ENCODE measurements around the gene IFT52. TPM values are rescaled to one million over a fixed set of nuclear protein-coding genes. Genes with fewer than 3 reads are reported as not detected.

The IFT52 gene
- 98.6 TPM for polyA plus RNA-seq (2013, experiment 1 of 2)
- polyA plus RNA-seq (2013, experiment 2 of 2), result 102 TPM

GRCh38 chr20:43590392-43591303 is at the start of gene IFT52:
TSS of gene IFT52 (plus strand) at chr20:43590937. CDS start at chr20:43594699, 3,762 bp downstream.
- Histone ChIP-seq H3K27ac (replicated peaks; ENCODE audit: low read length) (peak within 1 kb of the TSS; percentile 40), H3K4me1 (ENCODE audit: control insufficient read depth in 2 of 2, insufficient read depth in 1 of 2, low read depth in 1 of 2, low read length in 2 of 2) (peaks cover 3 to 4% of the 10 kb centered on the region in 2 donors), H3K4ac (ENCODE audit: low read length) (no peak within 1 kb of the TSS), H4K8ac (ENCODE audit: low read depth, low read length) (peak within 1 kb of the TSS; percentile 72), H3K79me1 (ENCODE audit: low read depth, low read length) (no peaks in the 10 kb centered on the region), H3K27me3 (ENCODE audit: control insufficient read depth in 3 of 3, insufficient read depth in 3 of 3, low read depth in 1 of 3, low read length in 3 of 3) (peaks cover 0 to under 1% (median 0%) of the 10 kb centered on the region in 3 experiments), H3K4me2 (ENCODE audit: insufficient read depth, low read length, poor library complexity, severe bottlenecking) (peak within 1 kb of the TSS; percentile 64), H3K9ac (ENCODE audit: low read depth, low read length, poor library complexity) (peak within 1 kb of the TSS; percentile 63), H2BK15ac (ENCODE audit: low read length) (no peak within 1 kb of the TSS), H3K9me3 (replicated peaks in 1 of 2; ENCODE audit: control insufficient read depth in 2 of 2, insufficient read depth in 1 of 2, low read depth in 1 of 2, low read length in 2 of 2) (no peaks in the 10 kb centered on the region), H2BK120ac (ENCODE audit: low read depth, low read length) (no peak within 1 kb of the TSS), H2AFZ (ENCODE audit: low read length) (peak within 1 kb of the TSS; percentile 95), H3K14ac (ENCODE audit: low read length) (peak within 1 kb of the TSS; percentile 75), H3K4me3 (ENCODE audit: low read length in 2 of 2) (peak within 1 kb of the TSS; percentile 83 to 99), H4K91ac (ENCODE audit: low read depth, low read length, poor library complexity) (no peak within 1 kb of the TSS), H3K18ac (ENCODE audit: low read length) (peak within 1 kb of the TSS; percentile 92), H2BK5ac (ENCODE audit: low read length) (peak within 1 kb of the TSS; percentile 39), H2AK5ac (ENCODE audit: low read depth, low read length) (no peak within 1 kb of the TSS), H3K23ac (ENCODE audit: low read depth, low read length, poor library complexity) (peak within 1 kb of the TSS; percentile 99), H2BK12ac (ENCODE audit: low read length) (no peak within 1 kb of the TSS), H3K36me3 (replicated peaks in 1 of 2; ENCODE audit: control insufficient read depth in 2 of 2, insufficient read depth in 2 of 2, low read length in 2 of 2) (peaks cover 2 to 16% of the 10 kb centered on the region in 2 donors)
- WGBS, 2 donors (ENCODE audit: extremely low coverage in 2 of 2, insufficient read length in 2 of 2, insufficient replicate concordance in 1 of 2), result no CpG with 5 or more reads among the region's 68 CpGs
- DNase-seq (ENCODE audit: low spot score), result peak; percentile 83

- Histone ChIP-seq H3K14ac (ENCODE audit: low read length) (no peak overlapping the region), H3K4ac (ENCODE audit: low read length) (no peak overlapping the region), H4K8ac (ENCODE audit: low read depth, low read length) (no peak overlapping the region), H2BK120ac (ENCODE audit: low read depth, low read length) (no peak overlapping the region), H3K9me3 (replicated peaks in 1 of 2; ENCODE audit: control insufficient read depth in 2 of 2, insufficient read depth in 1 of 2, low read depth in 1 of 2, low read length in 2 of 2) (no peaks in the 10 kb centered on the region), H3K27ac (replicated peaks; ENCODE audit: low read length) (no peak overlapping the region), H2BK5ac (ENCODE audit: low read length) (no peak overlapping the region), H4K91ac (ENCODE audit: low read depth, low read length, poor library complexity) (no peak overlapping the region), H2BK15ac (ENCODE audit: low read length) (no peak overlapping the region), H3K27me3 (ENCODE audit: control insufficient read depth in 3 of 3, insufficient read depth in 3 of 3, low read depth in 1 of 3, low read length in 3 of 3) (no peaks in the 10 kb centered on the region), H3K79me1 (ENCODE audit: low read depth, low read length) (no peaks in the 10 kb centered on the region), H3K36me3 (replicated peaks in 1 of 2; ENCODE audit: control insufficient read depth in 2 of 2, insufficient read depth in 2 of 2, low read length in 2 of 2) (peaks cover 5 to 24% of the 10 kb centered on the region in 2 donors), H3K4me2 (ENCODE audit: insufficient read depth, low read length, poor library complexity, severe bottlenecking) (no peak overlapping the region), H3K9ac (ENCODE audit: low read depth, low read length, poor library complexity) (no peak overlapping the region), H2BK12ac (ENCODE audit: low read length) (no peak overlapping the region), H2AFZ (ENCODE audit: low read length) (no peak overlapping the region), H3K23ac (ENCODE audit: low read depth, low read length, poor library complexity) (no peak overlapping the region), H3K4me3 (ENCODE audit: low read length in 2 of 2) (no peak overlapping the region), H3K18ac (ENCODE audit: low read length) (no peak overlapping the region), H2AK5ac (ENCODE audit: low read depth, low read length) (no peak overlapping the region), H3K4me1 (ENCODE audit: control insufficient read depth in 2 of 2, insufficient read depth in 1 of 2, low read depth in 1 of 2, low read length in 2 of 2) (no peaks in the 10 kb centered on the region)
- DNase-seq (ENCODE audit: low spot score), result no peak
- no CpG with 5 or more reads among the region's 2 CpGs for WGBS, 2 donors (ENCODE audit: extremely low coverage in 2 of 2, insufficient read length in 2 of 2, insufficient replicate concordance in 1 of 2)
Observed at GRCh38 chr20:43541214-43541613, 49.5 kb upstream of the IFT52 start.

GRCh38 chr20:43542161-43542560 is 48.6 kb upstream of the IFT52 start:
- Histone ChIP-seq H3K27me3 (ENCODE audit: control insufficient read depth in 3 of 3, insufficient read depth in 3 of 3, low read depth in 1 of 3, low read length in 3 of 3) (no peaks in the 10 kb centered on the region), H3K79me1 (ENCODE audit: low read depth, low read length) (no peaks in the 10 kb centered on the region), H3K4me3 (ENCODE audit: low read length in 2 of 2) (no peak overlapping the region), H4K91ac (ENCODE audit: low read depth, low read length, poor library complexity) (no peak overlapping the region), H3K9me3 (replicated peaks in 1 of 2; ENCODE audit: control insufficient read depth in 2 of 2, insufficient read depth in 1 of 2, low read depth in 1 of 2, low read length in 2 of 2) (no peaks in the 10 kb centered on the region), H2AK5ac (ENCODE audit: low read depth, low read length) (no peak overlapping the region), H3K9ac (ENCODE audit: low read depth, low read length, poor library complexity) (no peak overlapping the region), H4K8ac (ENCODE audit: low read depth, low read length) (no peak overlapping the region), H3K27ac (replicated peaks; ENCODE audit: low read length) (no peak overlapping the region), H2AFZ (ENCODE audit: low read length) (no peak overlapping the region), H3K36me3 (replicated peaks in 1 of 2; ENCODE audit: control insufficient read depth in 2 of 2, insufficient read depth in 2 of 2, low read length in 2 of 2) (peaks cover 0 to 19% of the 10 kb centered on the region in 2 donors), H2BK5ac (ENCODE audit: low read length) (no peak overlapping the region), H3K4ac (ENCODE audit: low read length) (no peak overlapping the region), H3K4me1 (ENCODE audit: control insufficient read depth in 2 of 2, insufficient read depth in 1 of 2, low read depth in 1 of 2, low read length in 2 of 2) (no peaks in the 10 kb centered on the region), H2BK15ac (ENCODE audit: low read length) (no peak overlapping the region), H3K23ac (ENCODE audit: low read depth, low read length, poor library complexity) (no peak overlapping the region), H3K4me2 (ENCODE audit: insufficient read depth, low read length, poor library complexity, severe bottlenecking) (no peak overlapping the region), H3K18ac (ENCODE audit: low read length) (no peak overlapping the region), H2BK120ac (ENCODE audit: low read depth, low read length) (no peak overlapping the region), H2BK12ac (ENCODE audit: low read length) (no peak overlapping the region), H3K14ac (ENCODE audit: low read length) (no peak overlapping the region)
- no CpG with 5 or more reads among the region's 5 CpGs for WGBS, 2 donors (ENCODE audit: extremely low coverage in 2 of 2, insufficient read length in 2 of 2, insufficient replicate concordance in 1 of 2)
- no peak for DNase-seq (ENCODE audit: low spot score)

GRCh38 chr20:43542674-43543073 is 48.1 kb upstream of the IFT52 start:
- Histone ChIP-seq H3K4me3 (ENCODE audit: low read length in 2 of 2) (no peak overlapping the region), H3K9ac (ENCODE audit: low read depth, low read length, poor library complexity) (no peak overlapping the region), H3K9me3 (replicated peaks in 1 of 2; ENCODE audit: control insufficient read depth in 2 of 2, insufficient read depth in 1 of 2, low read depth in 1 of 2, low read length in 2 of 2) (peaks cover 0 to 4% of the 10 kb centered on the region in 2 donors), H3K79me1 (ENCODE audit: low read depth, low read length) (no peaks in the 10 kb centered on the region), H2BK5ac (ENCODE audit: low read length) (no peak overlapping the region), H3K36me3 (replicated peaks in 1 of 2; ENCODE audit: control insufficient read depth in 2 of 2, insufficient read depth in 2 of 2, low read length in 2 of 2) (peaks cover 0 to 19% of the 10 kb centered on the region in 2 donors), H3K4ac (ENCODE audit: low read length) (no peak overlapping the region), H4K8ac (ENCODE audit: low read depth, low read length) (no peak overlapping the region), H2AK5ac (ENCODE audit: low read depth, low read length) (no peak overlapping the region), H2BK12ac (ENCODE audit: low read length) (no peak overlapping the region), H3K27me3 (ENCODE audit: control insufficient read depth in 3 of 3, insufficient read depth in 3 of 3, low read depth in 1 of 3, low read length in 3 of 3) (no peaks in the 10 kb centered on the region), H3K14ac (ENCODE audit: low read length) (no peak overlapping the region), H3K18ac (ENCODE audit: low read length) (no peak overlapping the region), H2AFZ (ENCODE audit: low read length) (no peak overlapping the region), H3K27ac (replicated peaks; ENCODE audit: low read length) (no peak overlapping the region), H3K4me1 (ENCODE audit: control insufficient read depth in 2 of 2, insufficient read depth in 1 of 2, low read depth in 1 of 2, low read length in 2 of 2) (no peaks in the 10 kb centered on the region), H4K91ac (ENCODE audit: low read depth, low read length, poor library complexity) (no peak overlapping the region), H2BK120ac (ENCODE audit: low read depth, low read length) (no peak overlapping the region), H3K23ac (ENCODE audit: low read depth, low read length, poor library complexity) (no peak overlapping the region), H2BK15ac (ENCODE audit: low read length) (no peak overlapping the region), H3K4me2 (ENCODE audit: insufficient read depth, low read length, poor library complexity, severe bottlenecking) (no peak overlapping the region)
- no peak for DNase-seq (ENCODE audit: low spot score)
- no CpG with 5 or more reads among the region's 4 CpGs for WGBS, 2 donors (ENCODE audit: extremely low coverage in 2 of 2, insufficient read length in 2 of 2, insufficient replicate concordance in 1 of 2)

Measured in neuronal stem cell (in vitro differentiated cells).